IPS-NIHi7 (cell line): ENCODE data around the gene CD300A.

Source experiments
- DNase-seq: peaks from one replicate; pipeline ENCODE4 v3.0.0; 2012; ENCODE audit warnings: mixed read lengths; ENCODE audit errors: extremely low spot score

The CD300A gene

GRCh38 chr17:74466111-74466827 is at the start of gene CD300A:
CD300A (plus strand) TSS chr17:74466634; CDS start chr17:74466704, 70 bp downstream.
- no peak for DNase-seq

- no peak for DNase-seq
Observed at GRCh38 chr17:74417178-74418045, 49.0 kb upstream of the CD300A start.

- no peak for DNase-seq
Observed at GRCh38 chr17:74419928-74420411, 46.5 kb upstream of the CD300A start.

DNA sequence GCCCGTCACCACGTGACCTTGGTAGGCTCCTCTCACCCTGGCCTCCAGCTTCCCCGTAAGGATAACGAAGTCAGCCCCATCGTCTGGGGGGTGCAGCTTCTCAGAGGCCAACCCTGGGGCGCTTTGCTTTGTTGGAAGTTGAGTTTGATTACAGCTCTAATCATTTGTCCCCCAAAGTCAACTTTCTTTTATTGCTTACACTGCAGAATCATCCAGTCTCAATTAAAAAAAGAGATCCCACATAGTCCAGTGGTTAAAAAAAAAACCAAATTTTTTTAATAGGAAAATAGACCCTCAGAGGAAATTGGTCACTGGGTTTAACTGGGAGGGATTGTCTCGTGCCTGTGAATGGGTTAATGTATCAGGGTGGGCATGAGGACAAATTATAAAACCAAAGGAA is 42.3 kb upstream of the CD300A start:
- DNase-seq = no peak

- no peak for DNase-seq
Observed at GRCh38 chr17:74424657-74425056, 41.8 kb upstream of the CD300A start.

DNA sequence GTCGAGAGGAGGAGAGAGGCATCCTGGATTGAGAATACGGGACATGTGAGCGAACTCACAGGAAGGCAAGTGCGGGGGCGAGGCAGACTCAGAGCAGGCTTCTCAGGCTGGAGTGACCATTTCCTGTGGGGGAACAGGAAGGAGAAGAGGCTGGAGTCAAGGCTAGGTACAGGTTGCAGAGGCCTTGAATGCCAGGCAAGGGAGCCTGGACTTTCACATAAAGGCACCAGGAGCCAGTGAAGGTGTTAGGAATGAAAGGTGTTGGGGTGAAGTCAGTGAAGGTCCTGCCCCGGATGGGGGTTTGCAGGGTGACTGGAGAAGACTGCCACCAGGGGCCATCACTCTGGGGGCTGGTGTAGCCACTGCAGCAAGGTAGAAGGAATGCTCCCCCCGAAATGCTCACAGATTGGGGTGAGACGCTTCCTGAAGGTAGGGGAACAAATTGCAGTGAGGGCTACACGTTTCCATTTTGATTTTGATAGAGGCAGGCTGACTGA is 39.8 kb upstream of the CD300A start:
- DNase-seq = no peak

- peak; percentile 52 for DNase-seq
Observed at GRCh38 chr17:74427048-74427762, 39.2 kb upstream of the CD300A start.

DNA sequence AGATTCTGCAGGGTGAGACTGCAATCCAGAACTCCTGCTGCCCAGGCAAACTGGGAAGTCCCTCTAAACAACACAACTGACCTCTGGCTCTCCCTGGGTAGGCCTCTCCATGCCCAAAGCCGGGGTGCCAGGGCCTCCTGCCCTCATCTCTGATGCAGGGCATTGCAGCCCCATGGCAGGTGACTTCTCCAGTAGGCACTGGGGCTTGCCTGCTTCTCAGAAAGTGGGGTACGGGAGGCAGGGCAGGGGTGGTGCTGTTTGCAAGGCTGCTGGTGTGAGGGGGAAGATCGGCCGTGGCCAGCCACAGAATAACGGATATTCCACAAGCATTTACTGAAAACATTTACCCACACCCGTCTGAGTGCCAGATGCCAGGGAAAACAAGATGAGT is 38.7 kb upstream of the CD300A start:
- DNase-seq = no peak

- DNase-seq = no peak
Observed at GRCh38 chr17:74429604-74430384, 36.6 kb upstream of the CD300A start.

GRCh38 chr17:74430385-74430705 is 36.1 kb upstream of the CD300A start:
- no peak for DNase-seq

GRCh38 chr17:74430706-74431567 is 35.5 kb upstream of the CD300A start:
- DNase-seq = peak; percentile 75

DNA sequence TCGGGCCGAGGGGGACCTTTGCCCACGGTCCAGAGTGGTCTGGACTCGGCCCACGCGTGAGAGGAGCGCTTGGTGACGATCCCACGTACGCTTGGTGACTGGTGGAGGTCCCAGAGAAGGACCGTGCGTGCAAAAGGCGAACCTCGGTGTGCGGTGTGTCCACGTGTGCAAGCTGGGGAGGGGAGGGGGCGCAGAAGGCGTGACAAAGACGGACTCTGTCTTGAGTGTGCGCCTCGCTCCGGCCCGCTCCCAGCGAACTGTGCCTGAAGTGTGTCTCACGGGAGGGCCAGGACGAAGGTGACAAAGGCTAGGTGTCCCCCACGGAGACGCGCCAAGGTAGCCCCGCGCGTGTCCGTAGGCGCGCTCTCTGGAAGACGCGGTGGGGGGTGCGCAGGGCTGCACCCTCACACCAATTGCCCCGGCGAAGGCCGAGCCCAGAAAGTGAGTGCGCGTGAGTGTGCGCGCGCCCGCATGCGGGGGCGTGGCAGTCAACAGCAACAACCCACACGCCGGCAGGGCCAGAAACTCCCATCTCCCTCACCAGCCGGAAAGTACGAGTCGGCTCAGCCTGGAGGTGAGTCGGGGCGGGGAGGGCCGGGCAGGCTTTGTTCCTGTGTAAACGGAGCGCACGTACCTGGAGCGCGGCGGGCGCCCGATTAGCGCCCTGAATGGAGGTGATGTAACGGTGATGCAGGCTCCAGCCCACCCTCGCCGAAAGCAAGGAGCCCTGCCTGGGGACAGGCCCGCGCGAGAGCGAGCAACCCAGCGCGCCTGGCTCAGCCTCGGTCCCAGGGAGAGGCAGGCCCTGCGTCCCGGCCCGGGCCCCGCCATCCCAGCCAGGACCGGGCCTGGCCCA is 34.6 kb upstream of the CD300A start, which contains the start of gene GPRC5C:
GPRC5C (plus strand) TSS at position 521 of the 856 bp plus-strand sequence. CDS start 7,689 bp downstream, outside the sequence.
- peak; percentile 83 for DNase-seq

DNA sequence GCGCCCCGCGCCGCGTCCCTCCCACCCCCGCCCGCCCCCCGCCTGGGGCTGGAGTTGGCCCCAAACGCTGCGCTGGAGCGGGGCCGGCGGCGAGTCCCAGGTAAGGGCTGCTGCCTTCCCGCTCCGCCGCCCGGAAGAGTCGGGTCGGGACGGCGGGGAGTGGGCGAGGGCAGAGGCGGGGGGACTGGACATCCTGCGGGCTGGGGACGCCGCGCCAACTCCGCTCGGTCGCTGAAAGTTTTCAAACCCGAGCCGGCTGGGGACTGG is 34.1 kb upstream of the CD300A start:
- no peak for DNase-seq

DNA sequence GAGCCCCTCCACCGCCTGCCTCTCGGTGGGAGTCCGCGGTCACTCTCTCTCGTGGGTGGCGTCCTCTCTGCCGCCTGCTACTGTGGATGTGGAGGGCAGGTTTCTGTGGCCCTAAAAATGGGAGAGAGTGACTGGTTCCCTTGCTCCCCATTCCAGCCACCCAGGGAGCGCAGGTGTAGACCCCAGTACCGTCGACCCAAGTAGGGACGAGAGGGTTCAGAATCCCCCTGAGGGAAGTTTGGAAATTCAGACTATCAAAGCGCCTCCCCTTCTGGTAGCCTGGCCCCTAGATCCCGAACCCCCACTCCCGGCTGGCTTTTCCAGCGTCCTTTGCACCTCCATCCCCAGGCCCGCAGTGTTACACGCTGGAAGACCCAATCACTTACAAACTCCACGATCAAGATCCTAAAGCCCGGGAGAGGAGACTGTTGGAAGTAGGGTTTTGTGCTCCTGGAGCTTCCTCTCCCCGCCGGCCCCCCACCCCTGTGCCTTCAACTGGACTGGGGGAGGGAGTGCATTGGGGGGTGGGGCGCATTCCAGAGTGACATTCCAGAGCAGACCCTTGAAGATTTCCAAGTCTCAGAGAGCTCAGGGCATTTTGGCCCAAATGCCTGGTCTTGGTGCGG is 33.6 kb upstream of the CD300A start:
- DNase-seq = no peak

DNA sequence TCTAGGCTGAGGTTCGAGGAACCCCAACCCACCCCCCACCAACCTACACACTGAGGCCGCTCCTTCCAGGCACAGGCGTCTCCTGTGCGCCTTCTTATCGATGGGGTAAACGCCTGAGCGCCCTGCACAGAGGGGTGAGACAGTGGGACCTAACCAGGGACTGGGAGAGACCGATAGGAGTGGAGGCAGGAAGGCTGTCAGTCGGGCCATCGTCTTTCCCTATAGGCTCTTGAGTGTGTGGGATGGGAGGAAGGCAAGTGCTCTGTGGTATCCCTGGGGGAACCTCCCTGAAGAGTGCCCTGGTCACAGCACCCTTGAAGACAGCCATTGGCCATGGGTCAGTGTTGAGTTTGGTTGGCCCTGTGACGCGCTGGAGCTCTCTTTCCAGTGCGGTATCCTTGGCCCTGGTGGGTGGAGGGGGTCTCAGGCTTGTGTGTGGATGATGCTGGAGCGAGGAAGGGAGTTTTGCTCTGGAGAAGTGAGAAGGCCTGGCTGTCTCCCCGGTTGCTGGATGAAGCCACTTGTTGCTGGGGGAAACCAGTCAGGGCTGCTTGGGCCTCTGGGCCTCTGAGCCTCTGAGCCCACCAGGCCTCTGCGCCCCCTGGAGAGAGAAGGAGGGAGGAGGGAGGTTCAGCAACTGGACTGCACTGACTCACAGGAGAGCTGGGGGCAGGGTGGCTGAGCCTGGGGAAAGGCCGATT is 32.9 kb upstream of the CD300A start:
- peak; percentile 59 for DNase-seq

DNA sequence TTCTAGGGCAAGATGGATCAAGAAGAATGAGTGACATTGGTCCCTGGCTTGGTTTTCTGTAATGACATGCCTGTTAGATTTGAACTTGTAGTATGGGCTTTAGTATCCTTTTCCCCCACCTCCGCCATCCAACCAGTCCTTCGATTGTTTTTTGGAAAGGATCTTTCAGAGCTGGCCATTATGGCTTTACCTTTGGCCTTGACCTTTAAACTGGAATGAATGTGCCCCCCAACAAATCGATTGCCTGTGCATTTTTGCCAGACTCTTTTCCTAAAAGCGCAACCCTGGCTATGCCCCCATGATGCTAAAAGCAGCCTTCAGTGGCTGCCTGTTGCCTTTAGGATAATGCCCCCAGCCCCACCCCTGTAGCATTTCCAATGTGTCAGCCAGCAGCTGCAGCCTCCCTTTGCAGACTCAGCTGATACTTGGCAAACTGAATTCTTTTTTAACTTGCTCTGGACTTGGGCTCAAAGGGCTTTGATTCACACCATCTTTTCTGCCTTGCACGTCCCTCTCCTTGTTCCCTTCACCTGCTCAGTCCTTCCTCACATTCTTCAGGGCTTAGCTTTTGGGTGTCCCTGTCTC is 30.6 kb upstream of the CD300A start:
- DNase-seq = no peak

DNA sequence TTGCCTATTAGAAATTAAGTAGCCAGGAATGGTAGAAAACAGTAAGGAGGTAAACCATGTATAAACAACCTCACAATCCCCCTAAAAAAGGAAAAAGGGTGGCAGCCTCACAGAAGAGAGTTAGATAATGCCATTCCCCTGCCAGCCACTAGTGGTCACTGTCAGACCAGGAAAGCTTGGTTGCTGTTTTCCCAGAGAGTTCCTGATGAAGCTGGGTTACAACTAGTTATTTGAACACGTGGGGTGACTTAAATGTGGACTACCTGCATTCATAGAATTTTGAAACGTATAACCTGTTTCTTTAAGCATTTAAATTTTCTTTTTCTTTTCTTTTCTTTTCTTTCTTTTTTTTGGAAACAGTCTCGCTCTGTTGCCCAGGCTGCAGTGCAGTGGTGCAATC is 28.7 kb upstream of the CD300A start:
- DNase-seq = peak; percentile 63
